ENCODE measurements around the gene SULF2.

SULF2 gene

GRCh38 chr20:47743671-47744070 is 41.6 kb downstream of the SULF2 start:
- Histone ChIP-seq H3K36me3 (replicated peaks) (no peaks in the 10 kb centered on the region), H3K27ac (no peak overlapping the region), H3K27me3 (replicated peaks) (no peaks in the 10 kb centered on the region), H3K4me3 (ENCODE audit: low read depth, low read length) (no peak overlapping the region)
- in situ Hi-C loops (cut with HindIII; ENCODE audit: low pct_ligation_motif_present, low sequenced_read_pairs): no loop called here
- TF ChIP-seq, protein P1, sequence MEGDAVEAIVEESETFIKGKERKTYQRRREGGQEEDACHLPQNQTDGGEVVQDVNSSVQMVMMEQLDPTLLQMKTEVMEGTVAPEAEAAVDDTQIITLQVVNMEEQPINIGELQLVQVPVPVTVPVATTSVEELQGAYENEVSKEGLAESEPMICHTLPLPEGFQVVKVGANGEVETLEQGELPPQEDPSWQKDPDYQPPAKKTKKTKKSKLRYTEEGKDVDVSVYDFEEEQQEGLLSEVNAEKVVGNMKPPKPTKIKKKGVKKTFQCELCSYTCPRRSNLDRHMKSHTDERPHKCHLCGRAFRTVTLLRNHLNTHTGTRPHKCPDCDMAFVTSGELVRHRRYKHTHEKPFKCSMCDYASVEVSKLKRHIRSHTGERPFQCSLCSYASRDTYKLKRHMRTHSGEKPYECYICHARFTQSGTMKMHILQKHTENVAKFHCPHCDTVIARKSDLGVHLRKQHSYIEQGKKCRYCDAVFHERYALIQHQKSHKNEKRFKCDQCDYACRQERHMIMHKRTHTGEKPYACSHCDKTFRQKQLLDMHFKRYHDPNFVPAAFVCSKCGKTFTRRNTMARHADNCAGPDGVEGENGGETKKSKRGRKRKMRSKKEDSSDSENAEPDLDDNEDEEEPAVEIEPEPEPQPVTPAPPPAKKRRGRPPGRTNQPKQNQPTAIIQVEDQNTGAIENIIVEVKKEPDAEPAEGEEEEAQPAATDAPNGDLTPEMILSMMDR (IDR thresholded peaks at IDR 0.05; ENCODE audit: low read depth, low read length, missing control alignments): no peak
- DNase-seq: no peak

GRCh38 chr20:47741669-47742608 is 43.3 kb downstream of the SULF2 start:
- in situ Hi-C loops (cut with HindIII; ENCODE audit: low pct_ligation_motif_present, low sequenced_read_pairs): no loop called here
- Histone ChIP-seq H3K27me3 (replicated peaks) (no peaks in the 10 kb centered on the region), H3K36me3 (replicated peaks) (no peaks in the 10 kb centered on the region), H3K27ac (no peak overlapping the region), H3K4me3 (ENCODE audit: low read depth, low read length) (no peak overlapping the region)
- TF ChIP-seq, protein P1 (IDR thresholded peaks at IDR 0.05; ENCODE audit: low read depth, low read length, missing control alignments): no peak
- DNase-seq: no peak

GRCh38 chr20:47740862-47741184 is 44.5 kb downstream of the SULF2 start:
- Histone ChIP-seq H3K27me3 (replicated peaks) (no peaks in the 10 kb centered on the region), H3K4me3 (ENCODE audit: low read depth, low read length) (no peak overlapping the region), H3K36me3 (replicated peaks) (no peaks in the 10 kb centered on the region), H3K27ac (no peak overlapping the region)
- no peak for DNase-seq
- TF ChIP-seq, protein P1 (IDR thresholded peaks at IDR 0.05; ENCODE audit: low read depth, low read length, missing control alignments): no peak
- in situ Hi-C loops (cut with HindIII; ENCODE audit: low pct_ligation_motif_present, low sequenced_read_pairs): no loop called here

GRCh38 chr20:47740121-47740861 is 45.0 kb downstream of the SULF2 start:
- H3K27me3 ChIP-seq (replicated peaks): no peaks in the 10 kb centered on the region
- no peak for DNase-seq
- no peaks in the 10 kb centered on the region for H3K36me3 ChIP-seq (replicated peaks)
- in situ Hi-C loops (cut with HindIII; ENCODE audit: low pct_ligation_motif_present, low sequenced_read_pairs): no loop called here
- no peak overlapping the region for H3K4me3 ChIP-seq (ENCODE audit: low read depth, low read length)
- TF ChIP-seq, protein P1 (IDR thresholded peaks at IDR 0.05; ENCODE audit: low read depth, low read length, missing control alignments): no peak
- H3K27ac ChIP-seq: no peak overlapping the region

GRCh38 chr20:47737923-47738322 is 47.4 kb downstream of the SULF2 start:
- Histone ChIP-seq H3K4me3 (ENCODE audit: low read depth, low read length) (no peak overlapping the region), H3K36me3 (replicated peaks) (no peaks in the 10 kb centered on the region), H3K27ac (no peak overlapping the region), H3K27me3 (replicated peaks) (no peaks in the 10 kb centered on the region)
- no peak for DNase-seq
- in situ Hi-C loops (cut with HindIII; ENCODE audit: low pct_ligation_motif_present, low sequenced_read_pairs): no loop called here
- TF ChIP-seq, protein P1 (IDR thresholded peaks at IDR 0.05; ENCODE audit: low read depth, low read length, missing control alignments): no peak
